ENCODE data around the gene CPE.

DNA sequence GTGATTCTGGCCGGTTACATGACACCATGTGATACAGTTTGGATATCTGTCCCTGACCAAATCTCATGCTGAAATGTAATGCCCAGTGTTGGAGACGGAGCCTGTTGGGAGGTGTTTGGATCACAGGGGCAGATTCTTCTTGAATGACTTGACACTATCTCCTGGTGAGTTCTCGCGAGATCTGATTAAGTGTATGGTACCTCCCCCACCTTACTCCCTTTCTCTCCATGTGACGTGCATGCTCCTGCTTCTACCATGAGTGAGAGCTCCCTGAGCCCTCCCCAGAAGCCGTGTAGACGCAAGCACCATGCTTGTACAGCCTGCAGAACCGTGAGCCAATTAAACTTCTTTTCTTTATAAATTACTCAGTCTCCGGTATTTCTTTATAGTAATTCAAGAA lies 23.6 kb downstream of the CPE start:
- TF ChIP-seq, protein P1, sequence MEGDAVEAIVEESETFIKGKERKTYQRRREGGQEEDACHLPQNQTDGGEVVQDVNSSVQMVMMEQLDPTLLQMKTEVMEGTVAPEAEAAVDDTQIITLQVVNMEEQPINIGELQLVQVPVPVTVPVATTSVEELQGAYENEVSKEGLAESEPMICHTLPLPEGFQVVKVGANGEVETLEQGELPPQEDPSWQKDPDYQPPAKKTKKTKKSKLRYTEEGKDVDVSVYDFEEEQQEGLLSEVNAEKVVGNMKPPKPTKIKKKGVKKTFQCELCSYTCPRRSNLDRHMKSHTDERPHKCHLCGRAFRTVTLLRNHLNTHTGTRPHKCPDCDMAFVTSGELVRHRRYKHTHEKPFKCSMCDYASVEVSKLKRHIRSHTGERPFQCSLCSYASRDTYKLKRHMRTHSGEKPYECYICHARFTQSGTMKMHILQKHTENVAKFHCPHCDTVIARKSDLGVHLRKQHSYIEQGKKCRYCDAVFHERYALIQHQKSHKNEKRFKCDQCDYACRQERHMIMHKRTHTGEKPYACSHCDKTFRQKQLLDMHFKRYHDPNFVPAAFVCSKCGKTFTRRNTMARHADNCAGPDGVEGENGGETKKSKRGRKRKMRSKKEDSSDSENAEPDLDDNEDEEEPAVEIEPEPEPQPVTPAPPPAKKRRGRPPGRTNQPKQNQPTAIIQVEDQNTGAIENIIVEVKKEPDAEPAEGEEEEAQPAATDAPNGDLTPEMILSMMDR (conservative IDR thresholded peaks at IDR 0.05; ENCODE audit: low read length), result no peak
- no peak for TF ChIP-seq EZH2phosphoT487 (IDR thresholded peaks at IDR 0.05; ENCODE audit: borderline replicate concordance, low read depth, low read length)
